Gastroesophageal sphincter (tissue), 4 donors: ENCODE data around the gene WSB2. TPM values are rescaled to one million over a fixed set of nuclear protein-coding genes. Genes with fewer than 3 reads are reported as not detected.

Experiments
- ATAC-seq: fragments of 150-250 bp; one replicate; pipeline ENCODE4 v1.9.1; 2016; ENCODE audit warnings: mild to moderate bottlenecking, moderate library complexity
- H3K27ac ChIP-seq, 4 donors: fragments of 200-600 bp; sonication (generic) in 3 of 4; 1 replicate in 3 of 4; 2 replicates in 1 of 4; pipeline ENCODE4 v1.5.1; 2016 to 2019
- H3K27me3 ChIP-seq: fragments of 200-600 bp; sonication (generic); one replicate; pipeline ENCODE4 v1.5.1; 2019
- H3K36me3 ChIP-seq, 2 donors: fragments of 200-600 bp; sonication (generic); one replicate each; pipeline ENCODE4 v1.5.1; 2019; ENCODE audit warnings: control low read depth in 1 of 2
- H3K4me1 ChIP-seq, 3 donors: fragments of 200-600 bp; sonication (generic); 1 replicate in 2 of 3; 2 replicates in 1 of 3; pipeline ENCODE4 v1.5.1; 2016 to 2019; ENCODE audit warnings: control low read depth in 2 of 3
- H3K4me3 ChIP-seq, 2 donors: fragments of 200-600 bp; sonication (generic); one replicate each; pipeline ENCODE4 v1.5.1; 2019; ENCODE audit warnings: mild to moderate bottlenecking in 1 of 2, moderate library complexity in 1 of 2
- H3K9me3 ChIP-seq, 3 donors: fragments of 200-600 bp; sonication (generic); one replicate each; pipeline ENCODE4 v1.5.1; 2017 to 2019; ENCODE audit warnings: control low read depth in 2 of 3
- CTCF ChIP-seq, 4 experiments: fragments of 200-600 bp in 2 of 4; fragments of 450-650 bp in 2 of 4; sonication (generic) in 1 of 4; IDR thresholded peaks; one replicate each; pipeline ENCODE4 v1.5.1; 2017 to 2019; ENCODE audit warnings: antibody characterized with exemption in 4 of 4, mild to moderate bottlenecking in 2 of 4, moderate library complexity in 2 of 4
- EP300 ChIP-seq: sonication (generic); formaldehyde crosslinking; IDR thresholded peaks from one replicate; pipeline ENCODE4 v1.6.1; 2017; ENCODE audit warnings: antibody characterized with exemption, mild to moderate bottlenecking
- POLR2A ChIP-seq, 2 donors: fragments of 450-650 bp; IDR thresholded peaks; one replicate each; pipeline ENCODE4 v1.6.1; 2017; ENCODE audit warnings: antibody characterized with exemption in 2 of 2, mild to moderate bottlenecking in 2 of 2, moderate library complexity in 1 of 2
- POLR2AphosphoS5 ChIP-seq: sonication (generic); formaldehyde crosslinking; IDR thresholded peaks from one replicate; pipeline ENCODE4 v1.6.1; 2017; ENCODE audit warnings: antibody characterized with exemption
- WGBS, 2 donors: methylation state at CpG; one replicate each; pipeline ENCODE4 v1.1.5; 2018; ENCODE audit warnings: low coverage in 1 of 2; 5-methylcytosine and 5-hydroxymethylcytosine counted together
- total RNA-seq, 4 donors: library from RNA; depleted of rRNA; stranded (reverse); fragments of >200 nt; gene quantifications; one replicate each; pipeline ENCODE4 v1.1.0, GENCODE V29; 2016

The WSB2 gene
- total RNA-seq, 4 donors from 2014 or later: 73.0 to 85.9 (median 81.5) TPM

DNA sequence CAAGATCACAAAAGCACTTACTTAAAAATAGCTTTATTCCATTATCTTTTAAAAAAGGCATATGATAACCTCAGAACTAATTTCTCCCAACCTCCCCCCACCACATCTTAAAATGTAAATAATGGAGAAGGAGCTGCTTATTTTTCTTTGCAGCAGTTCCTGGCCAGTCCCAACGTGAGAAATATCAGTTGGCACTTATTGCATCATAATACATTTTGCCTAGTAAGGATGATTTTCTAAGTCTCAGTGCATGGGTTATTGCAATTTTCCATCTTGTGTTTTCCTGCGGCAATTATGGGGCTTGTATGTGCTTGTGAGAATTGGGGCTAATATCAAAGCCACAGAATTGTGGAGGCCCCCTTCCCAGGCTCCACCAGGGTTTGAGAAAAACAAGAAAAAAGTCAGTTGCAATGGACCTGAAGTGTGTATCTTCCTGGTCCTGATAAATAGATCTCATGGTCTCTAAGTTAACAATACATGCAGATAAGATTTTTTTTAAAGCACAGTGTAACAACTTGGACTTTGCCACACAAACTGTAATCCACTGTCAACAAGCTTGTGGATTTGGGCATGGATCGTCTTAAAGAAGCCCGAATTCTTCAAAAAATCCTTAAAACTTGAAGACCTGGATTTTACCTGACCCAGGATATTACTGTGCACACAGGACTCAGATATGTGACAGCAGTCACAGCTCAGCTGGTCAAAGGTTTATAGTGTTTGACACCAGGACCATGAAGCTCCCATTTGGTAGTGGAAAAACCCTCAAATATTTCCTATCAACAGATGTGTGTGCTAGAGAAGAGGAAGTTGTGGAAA lies 2.8 kb upstream of the WSB2 start:
- no peaks in the 10 kb centered on the region for H3K36me3 ChIP-seq
- no peaks in the 10 kb centered on the region for H3K27me3 ChIP-seq
- peak overlapping the region in 2 of 4 donors; percentile 18 to 96 for H3K27ac ChIP-seq
- no peaks in the 10 kb centered on the region for H3K9me3 ChIP-seq
- ATAC-seq: no peak
- TF ChIP-seq CTCF (IDR thresholded peaks at IDR 0.05): no peak
- TF ChIP-seq POLR2A (IDR thresholded peaks at IDR 0.05): no peak
- TF ChIP-seq POLR2AphosphoS5: no peak
- TF ChIP-seq EP300: no peak
- H3K4me1 ChIP-seq: peaks cover 0 to 43% (median 4%) of the 10 kb centered on the region in 3 donors
- H3K4me3 ChIP-seq: no peak overlapping the region
- 71% methylated on average over 4 of the region's 4 CpGs for WGBS, 2 donors

GRCh38 chr12:118061873-118062843 lies 1.2 kb upstream of the WSB2 start:
- 0 to 1% methylated on average over 37 to 43 of the region's 44 CpGs for WGBS, 2 donors
- Histone ChIP-seq H3K4me1 (peaks cover 0 to 51% (median 4%) of the 10 kb centered on the region in 3 donors), H3K27ac (peak overlapping the region; percentile 84 to 99 (median 97)), H3K4me3 (peak overlapping the region; percentile 85 to 95), H3K27me3 (no peaks in the 10 kb centered on the region), H3K9me3 (no peaks in the 10 kb centered on the region), H3K36me3 (no peaks in the 10 kb centered on the region)
- TF ChIP-seq POLR2AphosphoS5 (peak; percentile 36), POLR2A (IDR thresholded peaks at IDR 0.05) (peak in 1 of 2 donors; percentile 35), EP300 (no peak)
- ATAC-seq: peak; percentile 37

DNA sequence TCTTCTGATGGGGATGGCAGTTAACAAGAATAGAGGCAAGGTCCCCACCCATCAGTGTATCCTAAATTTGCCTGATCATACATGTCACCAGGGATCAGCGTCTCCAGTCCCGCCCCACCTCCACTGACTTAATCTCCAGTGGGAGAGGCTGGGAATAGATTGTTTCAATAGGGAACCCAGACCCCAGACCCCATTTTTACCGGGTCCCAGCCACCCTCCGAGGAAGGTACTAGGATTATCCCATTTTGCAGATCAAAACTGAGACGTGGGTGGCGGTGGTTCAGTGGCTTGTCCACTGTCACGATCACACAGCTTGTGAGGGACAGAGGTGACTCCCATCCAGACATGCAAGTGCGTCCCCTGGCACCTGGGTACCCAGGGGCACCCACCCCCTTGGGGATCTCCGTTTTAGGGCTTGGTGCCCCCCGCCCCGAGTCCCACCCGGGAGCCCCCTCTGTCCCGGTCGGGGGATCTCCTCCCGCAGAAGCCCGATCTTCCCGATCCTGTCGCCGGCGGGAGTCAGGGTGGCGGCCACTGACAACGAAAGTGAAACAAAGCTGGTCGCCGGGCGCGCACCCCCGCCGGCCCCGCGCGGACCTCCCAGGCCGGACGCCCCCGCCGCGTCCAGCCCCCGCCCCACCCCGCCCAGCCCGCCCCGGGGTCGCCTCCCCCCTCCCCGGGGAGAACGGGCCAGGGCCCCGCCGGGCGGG lies 523 bp downstream of the WSB2 start:
- peak overlapping the region; percentile 94 to 99 (median 97) for H3K27ac ChIP-seq
- no peaks in the 10 kb centered on the region for H3K36me3 ChIP-seq
- peak; percentile 66 for ATAC-seq
- no peak for TF ChIP-seq POLR2A (IDR thresholded peaks at IDR 0.05)
- TF ChIP-seq CTCF (IDR thresholded peaks at IDR 0.05): no peak
- TF ChIP-seq POLR2AphosphoS5: no peak
- TF ChIP-seq EP300: no peak
- peaks cover 0 to 68% (median 4%) of the 10 kb centered on the region in 3 donors for H3K4me1 ChIP-seq
- H3K9me3 ChIP-seq: no peaks in the 10 kb centered on the region
- H3K4me3 ChIP-seq: peak overlapping the region; percentile 85 to 95
- no peaks in the 10 kb centered on the region for H3K27me3 ChIP-seq
- WGBS, 2 donors: 0 to 4% methylated on average over 2 to 4 of the region's 46 CpGs

DNA sequence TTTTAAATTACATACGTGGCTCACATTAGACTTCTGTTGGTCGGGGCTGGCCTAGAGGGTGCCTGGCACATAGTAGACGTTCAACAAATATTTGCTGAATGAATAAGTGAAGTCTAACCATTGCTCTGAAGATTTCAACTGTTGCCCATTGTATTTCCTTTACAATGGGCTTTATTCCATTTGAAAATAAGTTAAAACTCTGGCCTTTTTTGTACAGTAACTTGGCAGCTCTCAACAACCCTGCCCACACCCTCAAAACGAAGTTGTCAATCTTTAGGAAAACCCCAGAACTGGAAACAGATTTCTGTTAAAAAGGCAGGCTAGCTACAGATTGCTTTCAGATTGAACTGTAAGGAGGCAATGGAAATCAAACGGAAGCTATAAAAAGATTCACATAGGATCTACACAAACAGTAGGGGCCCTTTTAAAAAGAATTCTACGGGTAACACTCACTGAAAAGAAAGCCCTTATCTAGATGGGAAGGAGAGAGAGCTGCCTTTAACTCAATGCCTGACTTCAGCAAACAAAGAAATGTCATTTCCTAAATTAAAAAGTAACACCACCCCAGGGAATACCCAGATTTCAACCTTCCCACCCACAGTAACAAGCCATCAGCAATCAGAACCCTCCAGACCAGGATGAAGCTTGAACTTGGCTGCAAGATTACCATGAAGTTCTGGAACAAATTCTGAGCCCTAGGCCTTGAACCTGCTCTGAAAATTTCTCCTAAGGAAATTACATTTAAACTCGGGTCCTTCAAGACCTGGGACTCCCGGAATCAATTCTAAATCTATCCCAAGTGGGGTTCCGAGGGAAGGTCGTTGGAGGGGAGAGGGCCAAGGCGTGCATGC lies 1.4 kb downstream of the WSB2 start:
- Histone ChIP-seq H3K27ac (peak overlapping the region; percentile 94 to 99 (median 97)), H3K27me3 (no peaks in the 10 kb centered on the region), H3K36me3 (no peaks in the 10 kb centered on the region), H3K4me3 (peak overlapping the region; percentile 85 to 95), H3K9me3 (no peaks in the 10 kb centered on the region), H3K4me1 (peaks cover 0 to 73% (median 4%) of the 10 kb centered on the region in 3 donors)
- no peak for TF ChIP-seq POLR2A (IDR thresholded peaks at IDR 0.05)
- no peak for TF ChIP-seq CTCF (IDR thresholded peaks at IDR 0.05)
- TF ChIP-seq EP300: no peak
- TF ChIP-seq POLR2AphosphoS5: no peak
- 7% methylated on average over 10 to 11 of the region's 11 CpGs for WGBS, 2 donors
- no peak for ATAC-seq
